ENCODE results near the gene TMEM217.

DNA sequence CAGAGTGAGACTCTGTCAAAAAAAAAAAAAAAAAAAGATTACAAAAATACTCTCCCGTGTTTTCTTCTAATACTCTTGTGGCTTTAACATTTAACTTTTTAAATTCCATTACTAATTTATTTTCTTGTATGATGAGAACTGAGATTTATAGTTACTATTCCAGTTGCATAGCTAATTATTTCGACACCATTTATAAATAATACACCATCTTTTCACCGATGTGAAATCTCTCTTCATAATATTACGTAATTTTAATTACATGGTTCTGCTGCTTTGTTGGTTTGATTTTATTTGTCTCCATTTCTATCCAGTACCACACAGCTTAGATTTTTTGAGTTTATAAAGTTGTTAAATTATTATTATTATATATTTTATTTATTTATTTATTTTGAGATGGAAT is 42.0 kb upstream of the TMEM217 start:
- TF ChIP-seq, protein P1, sequence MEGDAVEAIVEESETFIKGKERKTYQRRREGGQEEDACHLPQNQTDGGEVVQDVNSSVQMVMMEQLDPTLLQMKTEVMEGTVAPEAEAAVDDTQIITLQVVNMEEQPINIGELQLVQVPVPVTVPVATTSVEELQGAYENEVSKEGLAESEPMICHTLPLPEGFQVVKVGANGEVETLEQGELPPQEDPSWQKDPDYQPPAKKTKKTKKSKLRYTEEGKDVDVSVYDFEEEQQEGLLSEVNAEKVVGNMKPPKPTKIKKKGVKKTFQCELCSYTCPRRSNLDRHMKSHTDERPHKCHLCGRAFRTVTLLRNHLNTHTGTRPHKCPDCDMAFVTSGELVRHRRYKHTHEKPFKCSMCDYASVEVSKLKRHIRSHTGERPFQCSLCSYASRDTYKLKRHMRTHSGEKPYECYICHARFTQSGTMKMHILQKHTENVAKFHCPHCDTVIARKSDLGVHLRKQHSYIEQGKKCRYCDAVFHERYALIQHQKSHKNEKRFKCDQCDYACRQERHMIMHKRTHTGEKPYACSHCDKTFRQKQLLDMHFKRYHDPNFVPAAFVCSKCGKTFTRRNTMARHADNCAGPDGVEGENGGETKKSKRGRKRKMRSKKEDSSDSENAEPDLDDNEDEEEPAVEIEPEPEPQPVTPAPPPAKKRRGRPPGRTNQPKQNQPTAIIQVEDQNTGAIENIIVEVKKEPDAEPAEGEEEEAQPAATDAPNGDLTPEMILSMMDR (IDR thresholded peaks at IDR 0.05) = no peak
- no peak for TF ChIP-seq POLR2A (IDR thresholded peaks at IDR 0.05)
